HFFc6 (cell line): ENCODE measurements around the gene SLC38A7. TPM values are rescaled to one million over a fixed set of nuclear protein-coding genes. Genes with fewer than 3 reads are reported as not detected.

Source experiments
- DNase-seq: peaks from one replicate; pipeline ENCODE4 v3.0.0-alpha.2; 2018
- H3K27ac Mint-ChIP-seq: 2 replicates; pipeline ENCODE4 v1.8.0; 2020; ENCODE audit warnings: mild to moderate bottlenecking, mixed read lengths
- H3K27me3 Mint-ChIP-seq: 2 replicates; pipeline ENCODE4 v1.8.0; 2021; ENCODE audit warnings: mild to moderate bottlenecking, moderate library complexity, mixed read lengths; ENCODE audit not compliant: insufficient read depth
- H3K36me3 Mint-ChIP-seq: 2 replicates; pipeline ENCODE4 v1.8.0; 2021; ENCODE audit warnings: low read depth, mixed read lengths
- H3K4me1 Mint-ChIP-seq: 2 replicates; pipeline ENCODE4 v1.8.0; 2020; ENCODE audit warnings: low read depth, mixed read lengths
- H3K4me3 Mint-ChIP-seq: 2 replicates; pipeline ENCODE4 v1.8.0; 2020; ENCODE audit warnings: mild to moderate bottlenecking, moderate library complexity, mixed read lengths
- H3K9me3 Mint-ChIP-seq: 2 replicates; pipeline ENCODE4 v1.8.0; 2020; ENCODE audit warnings: mild to moderate bottlenecking, mixed read lengths
- CTCF ChIP-seq: fragments of 200-600 bp; sonication (generic); IDR thresholded peaks from 2 replicates; pipeline ENCODE4 v1.5.0; 2021; ENCODE audit warnings: antibody characterized with exemption, mild to moderate bottlenecking
- total RNA-seq, 6 experiments: library from RNA; stranded (reverse); fragmentation: NEBNext Ultra II Directional; extraction: Animal tissue kit (Norgen Biotek cat#: 25700); gene quantifications; 2 replicates in 1 of 6; 3 replicates in 5 of 6; pipeline ENCODE4 v1.2.3, GENCODE V29; 2021

SLC38A7 gene
- total RNA-seq, 6 experiments from 2014 or later, result 20.3 to 24.2 (median 22.6) TPM

GRCh38 chr16:58649707-58650106 is 34.9 kb downstream of the SLC38A7 start:
- no peaks in the 10 kb centered on the region; the same call in none of the 2 replicates for H3K27me3 Mint-ChIP-seq
- H3K36me3 Mint-ChIP-seq, result no peaks in the 10 kb centered on the region
- H3K4me3 Mint-ChIP-seq, result no peak overlapping the region
- H3K27ac Mint-ChIP-seq, result no peak overlapping the region
- H3K9me3 Mint-ChIP-seq, result no peaks in the 10 kb centered on the region
- peaks cover 20% of the 10 kb centered on the region for H3K4me1 Mint-ChIP-seq
- no peak for DNase-seq
- no peak for TF ChIP-seq CTCF

- Mint-ChIP-seq H3K36me3 (no peaks in the 10 kb centered on the region), H3K4me3 (no peak overlapping the region), H3K27me3 (no peaks in the 10 kb centered on the region; the same call in none of the 2 replicates), H3K27ac (no peak overlapping the region), H3K4me1 (peaks cover 11% of the 10 kb centered on the region), H3K9me3 (no peaks in the 10 kb centered on the region)
- DNase-seq, result no peak
- no peak for TF ChIP-seq CTCF
Observed at GRCh38 chr16:58647107-58647506, 37.5 kb downstream of the SLC38A7 start.

GRCh38 chr16:58644765-58645487 is 39.6 kb downstream of the SLC38A7 start:
- no peak for TF ChIP-seq CTCF
- no peak overlapping the region for H3K27ac Mint-ChIP-seq
- H3K4me3 Mint-ChIP-seq, result no peak overlapping the region
- H3K27me3 Mint-ChIP-seq, result no peaks in the 10 kb centered on the region; the same call in none of the 2 replicates
- no peaks in the 10 kb centered on the region for H3K4me1 Mint-ChIP-seq
- DNase-seq, result no peak
- no peaks in the 10 kb centered on the region for H3K9me3 Mint-ChIP-seq
- H3K36me3 Mint-ChIP-seq, result no peaks in the 10 kb centered on the region

- Mint-ChIP-seq H3K4me1 (peaks cover under 1% of the 10 kb centered on the region), H3K27ac (no peak overlapping the region), H3K4me3 (no peak overlapping the region), H3K9me3 (no peaks in the 10 kb centered on the region), H3K36me3 (no peaks in the 10 kb centered on the region), H3K27me3 (no peaks in the 10 kb centered on the region; the same call in none of the 2 replicates)
- no peak for TF ChIP-seq CTCF
- no peak for DNase-seq
Observed at GRCh38 chr16:58644108-58644507, 40.5 kb downstream of the SLC38A7 start.

- Mint-ChIP-seq H3K27ac (no peak overlapping the region), H3K4me3 (no peak overlapping the region), H3K27me3 (peaks cover 4% of the 10 kb centered on the region; the same call in 1 of the 2 replicates), H3K4me1 (peaks cover 16% of the 10 kb centered on the region), H3K36me3 (no peaks in the 10 kb centered on the region), H3K9me3 (no peaks in the 10 kb centered on the region)
- TF ChIP-seq CTCF, result no peak
- DNase-seq, result no peak
Observed at GRCh38 chr16:58640949-58641348, 43.6 kb downstream of the SLC38A7 start.
